K562 (cell line): ENCODE data around the gene LYPLA2. TPM values are rescaled to one million over a fixed set of nuclear protein-coding genes. Genes with fewer than 3 reads are reported as not detected.

ENCODE experiments used
- BCOR ChIP-seq: fragments of 450-650 bp; IDR thresholded peaks from 2 replicates; pipeline ENCODE4 v1.6.1; 2016
- BRD4 ChIP-seq: fragments of 200-600 bp; sonication (generic); IDR thresholded peaks from 2 replicates; pipeline ENCODE4 v1.6.1; 2017; ENCODE audit warnings: inconsistent platforms
- ETV6 ChIP-seq, 3 experiments: fragments of 150-350 bp in 1 of 3; sonication (generic) in 1 of 3; formaldehyde crosslinking in 1 of 3; IDR thresholded peaks; 2 replicates each; pipeline versions ENCODE4 v1.6.1 to v1.8.0; 2014 to 2022; ENCODE audit warnings: borderline replicate concordance in 2 of 3, low read depth in 2 of 3, antibody characterized with exemption in 1 of 3, low read length in 1 of 3, mild to moderate bottlenecking in 1 of 3, missing genetic modification reagents in 1 of 3
- MAFG ChIP-seq: fragments of 450-650 bp; conservative IDR thresholded peaks from 2 replicates; pipeline ENCODE4 v1.6.1; 2016; ENCODE audit warnings: missing genetic modification characterization, missing compliant biosample characterization
- ZBTB17 ChIP-seq: fragments of 450-650 bp; formaldehyde crosslinking; IDR thresholded peaks from 2 replicates; pipeline ENCODE4 v1.4.0; 2020; ENCODE audit warnings: mild to moderate bottlenecking
- ZNF121 ChIP-seq: sonication (generic); formaldehyde crosslinking; conservative IDR thresholded peaks from 2 replicates; pipeline ENCODE4 v1.8.0; 2022; ENCODE audit warnings: missing genetic modification reagents
- ZNF3 ChIP-seq: fragments of 250-450 bp; sonication (Bioruptor Pico); IDR thresholded peaks from 2 replicates; pipeline ENCODE4 v1.5.0; 2021; ENCODE audit warnings: mild to moderate bottlenecking, moderate library complexity
- ZNF431 ChIP-seq: sonication (generic); formaldehyde crosslinking; IDR thresholded peaks from 2 replicates; pipeline ENCODE4 v1.8.0; 2022; ENCODE audit warnings: mild to moderate bottlenecking, missing genetic modification reagents
- polyA plus RNA-seq, 8 experiments: library from polyadenylated mRNA; depleted of rRNA in 4 of 8; stranded (reverse) in 5 of 8; unstranded in 3 of 8; fragments of >200 nt; fragmentation: Nextera tagmentation in 2 of 8; fragmentation: Illumina TruSeq in 1 of 8; extraction: Ambion mirVana in 2 of 8; extraction: Trizol in 1 of 8; gene quantifications; 2 replicates each; pipeline versions ENCODE4 v1.2.1 to v1.2.3, GENCODE V29; 2011 to 2014; ENCODE audit warnings: inconsistent platforms in 1 of 8, missing spikeins in 1 of 8
- total RNA-seq, 7 experiments: library from RNA; depleted of rRNA in 6 of 7; stranded (reverse); fragments of >200 nt in 6 of 7; fragmentation: Illumina TruSeq in 2 of 7; extraction: Trizol in 2 of 7; gene quantifications; 2 replicates each; pipeline versions ENCODE4 v1.2.1 to v1.2.3, GENCODE V29; 2011 to 2021; ENCODE audit warnings: low replicate concordance in 1 of 7
- TF ChIP-seq, protein P1 (sequence below): fragments of 450-650 bp; formaldehyde crosslinking; IDR thresholded peaks from 2 replicates; pipeline ENCODE4 v1.4.0; 2020; ENCODE audit warnings: mild to moderate bottlenecking, moderate library complexity
- TF ChIP-seq, protein P2 (sequence below): fragments of 450-650 bp; IDR thresholded peaks from 2 replicates; pipeline ENCODE4 v1.6.1; 2016; ENCODE audit warnings: missing biosample characterization, missing genetic modification characterization
- TF ChIP-seq, protein P3 (sequence below), 2 experiments: fragments of 450-650 bp; formaldehyde crosslinking in 1 of 2; IDR thresholded peaks; 2 replicates each; pipeline versions ENCODE4 v1.4.0 to v1.6.1; 2014 to 2020; ENCODE audit warnings: mild to moderate bottlenecking in 2 of 2, borderline replicate concordance in 1 of 2, low read depth in 1 of 2

Gene LYPLA2
- total and polyA plus RNA-seq, 9 of the 15 experiments (the other 6 are each of a cell fraction or from before 2014, with no cell fraction given) = 3.9 to 128 (median 60.1) TPM

- peak; percentile 17; the same call in 1 of the 2 replicates for TF ChIP-seq ZNF431
- TF ChIP-seq ZBTB17 (CRISPR knock-in tag) = 0 out of 2 replicates have a peak, but pooled peaks have one; percentile 5
- 0 out of 4 replicates have a peak, but pooled peaks of 1 of the 2 experiments have one; percentile 7 for TF ChIP-seq ETV6 (IDR thresholded peaks at IDR 0.05; ENCODE audit: borderline replicate concordance in 1 of 2, low read depth in 2 of 2, low read length in 1 of 2)
- peak; percentile 7; the same call in 1 of the 2 replicates for TF ChIP-seq ETV6 (CRISPR knock-in tag; IDR thresholded peaks at IDR 0.05; ENCODE audit: borderline replicate concordance)
- 0 out of 2 replicates have a peak, but pooled peaks have one; percentile 11 for TF ChIP-seq BCOR
- TF ChIP-seq, protein P1, sequence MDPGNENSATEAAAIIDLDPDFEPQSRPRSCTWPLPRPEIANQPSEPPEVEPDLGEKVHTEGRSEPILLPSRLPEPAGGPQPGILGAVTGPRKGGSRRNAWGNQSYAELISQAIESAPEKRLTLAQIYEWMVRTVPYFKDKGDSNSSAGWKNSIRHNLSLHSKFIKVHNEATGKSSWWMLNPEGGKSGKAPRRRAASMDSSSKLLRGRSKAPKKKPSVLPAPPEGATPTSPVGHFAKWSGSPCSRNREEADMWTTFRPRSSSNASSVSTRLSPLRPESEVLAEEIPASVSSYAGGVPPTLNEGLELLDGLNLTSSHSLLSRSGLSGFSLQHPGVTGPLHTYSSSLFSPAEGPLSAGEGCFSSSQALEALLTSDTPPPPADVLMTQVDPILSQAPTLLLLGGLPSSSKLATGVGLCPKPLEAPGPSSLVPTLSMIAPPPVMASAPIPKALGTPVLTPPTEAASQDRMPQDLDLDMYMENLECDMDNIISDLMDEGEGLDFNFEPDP (CRISPR knock-in tag) = no peak
- TF ChIP-seq BRD4 = no peak
- no peak for TF ChIP-seq ZNF3 (CRISPR knock-in tag)
- TF ChIP-seq MAFG (tag) = no peak
- TF ChIP-seq, protein P2, sequence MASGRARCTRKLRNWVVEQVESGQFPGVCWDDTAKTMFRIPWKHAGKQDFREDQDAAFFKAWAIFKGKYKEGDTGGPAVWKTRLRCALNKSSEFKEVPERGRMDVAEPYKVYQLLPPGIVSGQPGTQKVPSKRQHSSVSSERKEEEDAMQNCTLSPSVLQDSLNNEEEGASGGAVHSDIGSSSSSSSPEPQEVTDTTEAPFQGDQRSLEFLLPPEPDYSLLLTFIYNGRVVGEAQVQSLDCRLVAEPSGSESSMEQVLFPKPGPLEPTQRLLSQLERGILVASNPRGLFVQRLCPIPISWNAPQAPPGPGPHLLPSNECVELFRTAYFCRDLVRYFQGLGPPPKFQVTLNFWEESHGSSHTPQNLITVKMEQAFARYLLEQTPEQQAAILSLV (tag) = no peak
- 0 out of 2 replicates have a peak, but pooled peaks have one; percentile 12 for TF ChIP-seq ZNF121 (CRISPR knock-in tag)
- TF ChIP-seq, protein P3, sequence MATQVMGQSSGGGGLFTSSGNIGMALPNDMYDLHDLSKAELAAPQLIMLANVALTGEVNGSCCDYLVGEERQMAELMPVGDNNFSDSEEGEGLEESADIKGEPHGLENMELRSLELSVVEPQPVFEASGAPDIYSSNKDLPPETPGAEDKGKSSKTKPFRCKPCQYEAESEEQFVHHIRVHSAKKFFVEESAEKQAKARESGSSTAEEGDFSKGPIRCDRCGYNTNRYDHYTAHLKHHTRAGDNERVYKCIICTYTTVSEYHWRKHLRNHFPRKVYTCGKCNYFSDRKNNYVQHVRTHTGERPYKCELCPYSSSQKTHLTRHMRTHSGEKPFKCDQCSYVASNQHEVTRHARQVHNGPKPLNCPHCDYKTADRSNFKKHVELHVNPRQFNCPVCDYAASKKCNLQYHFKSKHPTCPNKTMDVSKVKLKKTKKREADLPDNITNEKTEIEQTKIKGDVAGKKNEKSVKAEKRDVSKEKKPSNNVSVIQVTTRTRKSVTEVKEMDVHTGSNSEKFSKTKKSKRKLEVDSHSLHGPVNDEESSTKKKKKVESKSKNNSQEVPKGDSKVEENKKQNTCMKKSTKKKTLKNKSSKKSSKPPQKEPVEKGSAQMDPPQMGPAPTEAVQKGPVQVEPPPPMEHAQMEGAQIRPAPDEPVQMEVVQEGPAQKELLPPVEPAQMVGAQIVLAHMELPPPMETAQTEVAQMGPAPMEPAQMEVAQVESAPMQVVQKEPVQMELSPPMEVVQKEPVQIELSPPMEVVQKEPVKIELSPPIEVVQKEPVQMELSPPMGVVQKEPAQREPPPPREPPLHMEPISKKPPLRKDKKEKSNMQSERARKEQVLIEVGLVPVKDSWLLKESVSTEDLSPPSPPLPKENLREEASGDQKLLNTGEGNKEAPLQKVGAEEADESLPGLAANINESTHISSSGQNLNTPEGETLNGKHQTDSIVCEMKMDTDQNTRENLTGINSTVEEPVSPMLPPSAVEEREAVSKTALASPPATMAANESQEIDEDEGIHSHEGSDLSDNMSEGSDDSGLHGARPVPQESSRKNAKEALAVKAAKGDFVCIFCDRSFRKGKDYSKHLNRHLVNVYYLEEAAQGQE (IDR thresholded peaks at IDR 0.05; ENCODE audit: borderline replicate concordance) = no peak
- TF ChIP-seq, protein P3 (CRISPR knock-in tag; IDR thresholded peaks at IDR 0.05; ENCODE audit: low read depth) = 0 out of 2 replicates have a peak, but pooled peaks have one; percentile 13
Measured at GRCh38 chr1:23742670-23743286, 48.2 kb upstream of the LYPLA2 start (continued).
